NCI-H82 (cell line): ENCODE measurements around the gene KIF17.
"Not testable (repeated sequence)": the region's sequence is repeated elsewhere in the genome, so short reads cannot be mapped to it uniquely, and the experiment has no call there.

ENCODE experiments used
- DNase-seq: peaks from one replicate; lab custom pipeline; 2025; lab: John Stamatoyannopoulos, UW

The KIF17 gene

DNA sequence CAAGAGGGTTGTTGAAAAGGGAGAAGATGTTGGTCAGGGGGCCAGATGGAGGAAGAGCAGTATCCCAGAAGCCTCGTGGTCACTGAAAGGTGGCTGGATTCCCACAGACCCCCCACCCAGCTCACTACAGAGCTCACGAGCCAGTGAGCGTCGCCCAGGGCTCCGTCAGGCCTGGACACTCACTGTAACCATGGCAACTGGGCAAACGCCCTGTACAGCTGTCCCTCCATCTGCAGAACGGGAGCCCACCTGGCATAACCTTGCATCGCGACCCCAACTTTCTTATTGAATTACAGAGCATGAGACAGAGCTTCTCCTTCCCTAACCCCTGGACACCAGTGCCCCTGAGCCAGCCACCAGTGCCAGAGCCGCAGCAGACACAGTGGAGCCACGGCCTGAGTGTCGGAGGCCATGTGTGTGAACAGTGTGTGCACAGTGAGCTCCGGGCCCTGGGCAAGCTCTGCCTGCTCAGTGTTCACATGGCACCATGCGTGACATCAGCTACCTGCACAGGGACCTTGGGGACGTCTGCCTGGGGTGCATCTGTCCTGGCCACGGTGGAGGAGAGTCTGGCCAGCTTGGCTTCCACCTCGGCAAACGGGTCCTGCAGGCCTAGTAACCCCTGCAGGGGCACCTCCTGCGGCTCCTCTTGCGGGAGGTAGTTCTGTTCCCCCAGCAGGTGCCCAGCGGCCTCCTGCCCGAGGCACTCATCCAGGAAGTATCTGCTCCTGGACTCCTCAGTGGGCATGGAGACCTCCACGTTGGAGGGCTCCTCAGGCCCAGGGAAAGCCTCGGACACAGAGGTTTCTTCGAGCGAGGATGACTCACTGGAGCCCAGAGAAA is 30.7 kb downstream of the KIF17 start:
- no peak for DNase-seq

DNA sequence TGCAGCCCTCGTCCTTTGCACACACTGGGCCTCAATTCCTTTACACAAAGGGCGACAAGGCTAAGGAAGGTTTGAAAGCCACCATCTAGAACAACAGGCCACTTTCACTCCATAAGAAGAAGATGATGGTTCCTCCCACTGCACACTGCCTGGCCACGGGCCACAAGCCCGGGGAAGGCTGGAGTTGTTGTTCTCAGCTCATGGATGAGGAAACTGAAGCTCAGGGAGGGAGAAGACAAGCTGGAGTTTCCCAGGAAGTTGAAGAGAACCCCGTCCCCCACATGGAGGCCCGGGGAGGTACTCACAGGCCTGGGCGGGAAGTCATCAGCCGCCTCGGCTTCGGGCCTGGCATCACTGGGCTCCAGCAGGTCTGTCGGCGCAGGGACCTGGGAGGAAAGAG is 32.1 kb downstream of the KIF17 start:
- no peak for DNase-seq

DNA sequence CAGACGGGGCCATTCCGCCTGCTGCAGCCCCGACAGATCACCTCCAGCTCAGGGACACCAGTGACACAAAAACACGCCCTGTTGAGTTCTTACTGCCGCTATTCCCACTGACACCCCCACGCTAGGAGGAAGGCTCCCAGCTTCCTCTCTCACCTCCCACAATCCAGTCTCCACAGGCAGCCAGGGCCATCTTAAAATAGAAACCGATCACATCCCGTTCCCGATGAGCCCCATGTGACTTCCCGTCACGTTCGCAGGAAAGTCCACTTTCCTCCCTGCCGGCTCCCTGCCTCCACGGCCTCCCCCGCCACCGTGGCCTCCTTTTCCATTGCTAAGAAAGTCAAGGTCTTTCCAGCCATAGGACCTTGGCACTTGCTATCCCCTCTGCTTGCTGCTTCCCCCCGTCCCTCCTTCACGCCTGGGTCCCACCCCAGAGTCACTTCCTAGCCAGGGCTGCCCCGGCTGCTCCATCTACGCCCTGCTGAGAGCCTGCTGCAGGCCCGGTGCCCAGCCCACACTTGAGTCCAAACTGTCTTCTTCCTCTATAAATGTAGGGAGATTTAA is 32.6 kb downstream of the KIF17 start:
- DNase-seq = no peak

DNA sequence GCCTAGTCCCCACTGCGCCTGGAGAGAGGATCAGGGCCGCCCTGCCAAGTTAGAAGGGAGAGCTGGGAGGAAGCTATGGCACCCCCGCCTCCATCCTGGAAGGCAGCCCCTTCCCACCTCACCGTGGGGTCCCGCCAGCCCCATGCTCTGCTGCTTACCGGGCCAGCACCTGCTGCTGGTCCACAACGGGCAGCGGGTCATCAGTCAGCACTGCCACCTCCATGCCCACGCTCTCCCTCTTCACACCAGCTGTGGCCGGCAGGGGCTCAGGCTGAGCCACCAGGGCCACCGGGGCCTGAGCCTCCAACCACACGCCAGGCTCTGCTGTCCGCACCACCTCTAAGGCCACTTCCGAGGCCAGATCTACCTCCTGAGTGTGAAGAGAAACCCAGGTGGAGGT is 33.2 kb downstream of the KIF17 start:
- DNase-seq = no peak

DNA sequence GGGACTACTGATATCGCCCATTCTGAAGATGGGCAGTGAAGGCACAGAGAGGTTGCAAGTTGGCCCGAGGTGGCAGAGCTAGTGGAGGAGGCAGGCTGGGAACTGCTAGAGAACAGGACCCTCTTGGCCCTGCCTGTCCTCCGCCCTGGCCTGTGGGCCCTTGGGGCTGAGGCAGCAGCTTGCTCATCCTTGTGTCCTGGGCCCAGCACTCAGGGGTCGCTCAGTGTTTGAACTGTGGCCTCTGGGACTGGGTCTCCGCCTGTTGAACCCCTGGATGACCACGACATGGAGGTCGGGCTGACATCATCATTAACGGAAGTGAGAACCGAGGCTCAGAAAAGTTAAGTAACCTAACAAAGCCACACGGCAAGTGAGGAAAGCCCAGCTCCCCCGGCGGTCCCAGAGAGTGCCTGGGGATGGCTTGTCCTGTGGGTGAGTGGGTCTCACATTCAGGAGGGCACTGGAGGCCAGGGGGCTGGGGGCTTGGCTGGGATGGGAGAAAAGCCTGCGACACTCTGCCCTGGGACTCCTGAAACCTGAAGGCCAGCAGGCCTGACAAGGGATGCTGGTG is 33.7 kb downstream of the KIF17 start:
- DNase-seq = no peak

DNA sequence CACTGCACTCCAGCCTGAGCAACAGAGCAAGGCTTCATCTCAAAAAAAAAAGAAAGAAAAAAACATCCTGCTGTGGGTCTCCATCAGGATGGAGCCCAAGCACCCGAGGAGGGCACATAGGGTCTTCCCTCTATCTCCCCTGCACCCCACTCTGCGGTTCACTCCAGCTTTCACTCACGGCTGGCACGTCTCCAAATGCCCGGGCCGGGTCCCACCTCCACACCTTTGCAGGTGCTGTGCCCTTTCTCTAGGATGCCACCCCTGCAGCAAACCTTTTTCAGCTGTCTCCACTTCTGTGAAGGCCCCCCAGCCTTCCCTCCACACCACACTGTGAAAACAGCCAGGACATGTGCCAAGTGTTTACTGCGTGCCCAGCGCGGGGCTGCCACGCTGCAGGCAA is 34.2 kb downstream of the KIF17 start:
- no peak for DNase-seq

DNA sequence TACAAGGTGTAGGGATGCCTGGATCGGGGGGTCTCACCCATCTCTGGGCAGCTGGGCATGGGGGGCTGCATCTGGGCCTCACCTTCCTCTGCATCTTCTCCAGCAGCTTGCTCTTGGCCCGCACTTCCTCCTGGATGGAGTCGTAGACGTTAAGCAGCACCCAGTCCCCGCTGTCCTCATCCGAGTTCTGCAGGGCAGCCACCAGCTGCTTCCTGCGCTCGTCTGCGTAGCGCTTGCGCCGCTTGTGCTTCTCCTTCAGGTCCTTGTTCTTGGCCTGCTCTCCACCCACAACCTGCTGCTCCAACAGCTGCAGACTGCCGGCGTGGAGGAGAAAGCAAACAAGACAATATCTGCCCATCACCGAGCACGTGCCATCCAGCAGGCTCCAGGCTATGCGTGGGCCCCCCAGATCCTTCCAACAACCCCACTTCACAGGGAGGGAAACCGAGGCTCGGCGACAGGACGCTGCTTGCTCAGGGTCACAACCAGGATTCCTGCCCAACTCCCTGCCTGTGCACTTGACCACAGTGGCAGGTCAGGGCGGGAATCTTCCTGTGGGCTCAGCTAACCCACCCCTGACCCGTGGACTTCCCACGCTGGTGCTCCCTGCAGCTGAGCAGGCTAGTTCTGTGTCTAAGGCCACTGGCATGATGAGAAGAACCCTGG is 35.1 kb downstream of the KIF17 start:
- no peak for DNase-seq

DNA sequence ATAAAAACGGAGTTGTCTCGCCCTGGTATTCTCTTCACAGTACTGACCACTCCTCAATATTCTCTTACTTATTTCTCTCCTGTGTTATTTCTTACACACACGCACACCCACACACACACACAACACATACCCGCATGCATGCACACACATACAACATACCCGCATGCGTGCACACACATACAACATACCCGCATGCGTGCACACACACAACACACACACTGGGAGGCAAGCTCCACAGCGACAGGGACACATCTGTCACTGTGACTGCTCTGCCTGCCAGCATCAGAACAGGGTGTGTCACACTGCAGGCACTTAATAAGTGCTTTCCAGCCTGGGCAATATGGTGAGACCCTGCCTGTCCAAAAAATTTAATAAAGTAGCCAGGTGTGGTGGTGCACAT is 35.8 kb downstream of the KIF17 start:
- no peak for DNase-seq

DNA sequence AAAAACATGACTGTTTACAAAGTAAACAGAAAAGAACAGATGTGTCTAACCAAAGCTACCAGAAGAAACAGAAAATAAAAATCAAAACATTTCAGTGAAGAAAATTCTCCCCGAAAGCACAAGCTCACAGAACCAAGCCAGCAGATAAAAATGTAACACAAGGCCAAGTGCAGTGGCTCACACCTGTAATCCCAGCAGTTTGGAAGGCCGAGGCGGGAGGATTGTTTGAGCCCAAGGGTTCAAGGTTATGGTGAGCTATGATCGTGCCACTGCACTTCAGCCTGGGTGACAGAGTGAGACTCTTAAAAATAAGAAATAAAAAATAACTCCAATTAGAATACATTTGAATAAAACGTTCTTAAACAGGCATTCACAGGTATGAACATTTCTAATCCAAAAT is 37.5 kb downstream of the KIF17 start:
- DNase-seq = no peak

DNA sequence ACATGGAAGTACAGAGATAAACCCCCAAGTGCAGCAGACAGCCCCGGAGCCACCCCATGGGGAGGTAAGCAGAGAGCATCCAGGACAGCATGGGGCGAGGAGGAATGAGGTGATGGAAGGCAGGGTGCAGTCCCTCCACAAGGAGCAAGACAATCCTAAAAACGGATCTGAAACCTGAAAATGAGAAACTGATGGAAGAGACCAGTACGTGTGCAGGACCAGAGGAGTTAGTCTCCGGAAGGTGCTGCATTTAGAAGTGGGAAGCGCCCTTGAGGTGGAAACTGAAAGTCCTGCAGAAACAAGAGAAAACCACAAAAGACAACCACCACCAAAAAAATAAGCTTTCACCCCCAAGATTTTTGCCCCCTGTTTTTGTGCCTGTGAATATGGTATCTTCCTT is 39.2 kb downstream of the KIF17 start:
- no peak for DNase-seq

DNA sequence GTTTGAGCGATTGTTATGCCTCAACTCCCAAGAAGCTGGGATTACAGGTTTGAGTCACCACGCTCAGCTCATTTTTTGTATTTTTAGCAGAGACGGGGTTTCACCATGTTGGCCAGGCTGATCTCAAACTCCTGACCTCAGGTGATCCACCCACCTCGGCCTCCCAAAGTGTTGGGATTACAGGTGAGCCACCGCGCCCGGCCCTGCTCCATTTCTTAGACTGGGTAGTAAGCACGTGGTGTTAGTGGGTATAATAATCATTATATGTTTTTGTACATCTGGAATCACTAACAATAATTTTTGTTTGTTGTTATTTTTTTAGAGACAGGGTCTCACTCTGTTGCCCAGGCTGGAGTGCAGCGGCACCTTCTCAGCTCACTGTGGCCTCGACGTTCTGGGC is 44.2 kb downstream of the KIF17 start:
- DNase-seq = not testable (repeated sequence)

DNA sequence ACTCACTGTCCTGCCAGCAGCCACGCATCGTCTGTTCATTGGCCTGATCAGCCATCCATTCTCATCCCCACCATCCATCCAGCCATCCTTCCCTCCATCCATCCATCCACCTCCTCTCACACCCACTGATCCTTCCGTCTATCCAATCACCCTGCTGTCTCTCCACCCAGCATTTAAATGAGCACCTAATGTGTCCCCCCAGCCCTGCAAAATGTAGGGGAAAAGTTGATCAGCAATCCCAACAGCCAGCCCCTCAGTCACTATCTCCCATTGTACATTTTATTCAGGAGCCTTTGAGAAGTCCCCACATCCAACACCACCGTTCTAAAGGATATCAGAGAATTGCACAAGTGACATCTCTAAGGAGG is 45.6 kb downstream of the KIF17 start:
- DNase-seq = no peak

DNA sequence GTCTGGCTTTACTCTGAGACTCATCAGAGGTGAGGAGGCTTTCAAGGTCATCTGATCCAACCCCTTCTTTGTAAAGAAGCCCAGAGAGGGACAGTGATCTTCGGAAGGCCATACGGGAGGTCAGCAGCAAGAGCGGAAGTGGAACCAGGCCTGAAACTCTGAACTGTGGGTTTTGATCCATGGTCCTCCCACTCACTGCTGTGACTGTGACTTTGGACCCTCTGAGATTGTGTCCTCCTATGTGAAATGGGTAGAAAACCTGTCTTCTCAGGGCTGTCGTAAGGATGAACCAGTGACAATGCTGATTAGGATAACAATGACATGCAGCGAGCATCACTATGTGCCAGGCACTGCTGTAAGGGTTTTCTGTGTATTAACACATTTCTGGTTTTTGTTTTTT is 46.9 kb downstream of the KIF17 start:
- no peak for DNase-seq

DNA sequence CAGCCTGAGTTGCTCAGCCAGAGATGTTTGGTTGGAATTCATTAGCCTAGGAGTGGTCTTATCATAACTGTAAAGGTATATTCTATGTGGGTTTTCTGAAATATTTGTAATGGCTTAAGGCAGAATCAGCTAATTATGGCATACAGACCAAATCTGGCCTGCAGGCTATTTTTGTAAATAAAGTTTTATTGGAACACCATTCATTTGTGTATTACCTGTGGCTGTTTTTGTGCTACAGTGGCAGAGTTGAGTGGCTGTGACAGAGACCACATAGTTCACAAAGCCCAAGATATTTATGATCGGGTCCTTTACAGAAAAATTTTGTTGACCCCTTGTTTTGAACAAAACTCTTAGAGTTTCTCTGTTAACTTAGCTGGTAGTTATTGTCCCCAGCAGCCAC is 49.2 kb downstream of the KIF17 start:
- no peak for DNase-seq

DNA sequence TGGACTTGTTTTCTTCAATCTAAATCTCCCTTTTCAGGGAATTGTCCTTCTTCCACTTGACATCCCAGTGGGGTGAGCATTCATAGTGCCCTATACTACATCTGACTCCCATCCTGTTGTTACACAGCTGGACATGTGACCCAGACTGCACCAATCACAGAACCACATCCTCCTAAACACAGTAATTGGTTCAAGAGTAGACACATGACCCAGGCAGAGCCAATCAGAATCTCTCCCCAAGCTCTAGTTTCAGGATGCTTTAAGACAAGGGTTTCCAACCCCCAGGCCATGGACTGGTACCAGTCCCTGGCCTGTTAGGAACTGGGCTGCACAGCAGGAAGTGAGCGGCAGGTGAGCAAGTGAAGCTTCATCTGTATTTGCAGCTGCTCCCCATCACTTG is 51.0 kb downstream of the KIF17 start:
- peak; percentile 71 for DNase-seq

DNA sequence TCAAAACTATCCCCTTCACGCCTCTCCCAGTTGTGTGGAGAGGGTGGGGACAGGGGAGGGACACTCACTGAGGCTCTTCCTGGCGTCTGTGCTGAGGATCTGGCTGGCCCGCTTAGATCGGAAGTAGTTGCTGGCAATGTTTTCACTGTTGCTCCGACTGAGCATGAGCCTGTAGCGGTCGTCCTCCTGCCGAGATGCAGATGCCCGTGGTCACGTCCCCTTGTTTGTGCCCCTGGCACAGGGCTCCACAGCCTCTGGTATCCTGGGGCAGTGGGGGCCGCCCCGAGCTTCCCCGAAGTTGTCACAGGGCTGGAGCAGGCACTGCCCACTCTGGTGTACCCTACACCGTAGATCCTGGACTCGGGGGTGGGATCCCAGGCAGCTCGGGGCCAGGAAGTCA is 51.7 kb downstream of the KIF17 start:
- DNase-seq = no peak

DNA sequence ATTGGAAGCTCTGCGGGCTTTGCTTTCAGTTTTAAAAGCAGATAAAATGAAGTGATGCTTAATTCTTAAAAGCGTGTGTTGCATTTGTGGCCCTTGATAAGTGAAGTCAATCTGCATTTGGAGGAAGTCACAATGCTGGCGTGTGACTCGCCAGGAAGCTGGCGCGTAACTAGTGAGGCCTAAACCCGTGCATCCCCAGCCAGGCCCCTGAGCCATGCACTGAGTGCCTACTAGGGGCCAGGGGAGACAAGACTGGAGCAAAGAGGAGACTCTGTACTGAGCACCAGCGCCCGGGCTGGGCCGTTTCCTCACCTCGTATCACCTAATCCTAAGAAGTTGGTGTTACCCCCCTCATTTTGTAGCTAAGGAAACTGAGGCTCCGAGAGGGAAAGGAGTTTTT is 52.1 kb downstream of the KIF17 start:
- no peak for DNase-seq

DNA sequence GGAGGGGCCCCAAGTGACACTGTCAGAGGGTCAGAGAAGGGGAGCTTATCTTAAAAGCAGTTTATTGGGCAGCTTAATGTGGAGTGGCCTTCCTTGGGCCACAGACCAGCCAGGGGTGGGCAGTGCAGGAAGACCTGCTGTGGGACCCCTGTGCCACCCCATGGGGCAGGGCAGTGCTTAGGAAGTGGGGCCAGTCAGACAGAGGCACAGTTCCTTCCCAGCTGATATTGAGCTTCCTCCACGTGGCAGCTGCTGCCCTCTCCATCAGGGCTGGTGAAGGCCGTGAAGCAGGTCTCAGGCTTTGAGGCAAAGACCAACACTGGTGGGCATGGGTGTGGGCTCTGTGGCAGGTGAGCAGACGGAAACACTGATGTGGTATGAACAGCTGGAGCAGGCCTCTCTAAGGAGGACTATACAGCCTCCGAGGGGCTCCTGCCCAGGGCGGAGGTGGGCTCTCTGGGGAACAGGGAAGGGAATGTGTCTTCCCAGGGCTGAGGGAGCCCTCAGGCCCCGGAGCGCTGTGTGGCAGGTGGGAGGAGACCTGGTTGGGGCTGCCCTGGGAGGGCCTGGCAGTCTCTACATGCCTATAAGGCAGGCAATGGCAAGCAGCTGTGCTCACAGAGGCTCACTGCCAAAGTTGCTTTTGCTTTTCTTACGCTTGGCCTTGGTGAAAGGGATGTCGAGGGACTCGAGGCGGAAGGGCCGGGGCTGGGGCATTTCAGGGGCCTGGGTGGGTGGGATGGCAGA is 53.7 kb downstream of the KIF17 start:
- DNase-seq = no peak

DNA sequence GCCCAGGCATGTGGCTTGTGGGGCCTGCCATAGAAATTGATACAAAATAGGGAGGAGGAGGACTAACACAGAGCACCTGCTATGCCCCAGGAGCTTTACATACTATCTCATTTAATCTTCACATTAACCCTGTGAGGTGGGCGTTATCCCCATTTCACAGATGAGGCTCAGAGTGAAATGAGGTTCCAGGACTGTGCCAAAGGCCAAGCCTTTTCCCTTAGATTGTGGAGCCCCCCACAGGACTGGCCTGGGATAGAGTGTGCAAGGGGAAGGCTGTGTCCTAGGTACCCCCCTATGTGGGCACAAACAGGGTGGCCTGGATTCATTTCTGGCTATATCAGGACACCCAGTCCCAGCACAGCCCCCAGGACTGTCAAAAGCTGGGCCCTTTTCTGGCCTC is 54.4 kb downstream of the KIF17 start:
- peak; percentile 47 for DNase-seq

DNA sequence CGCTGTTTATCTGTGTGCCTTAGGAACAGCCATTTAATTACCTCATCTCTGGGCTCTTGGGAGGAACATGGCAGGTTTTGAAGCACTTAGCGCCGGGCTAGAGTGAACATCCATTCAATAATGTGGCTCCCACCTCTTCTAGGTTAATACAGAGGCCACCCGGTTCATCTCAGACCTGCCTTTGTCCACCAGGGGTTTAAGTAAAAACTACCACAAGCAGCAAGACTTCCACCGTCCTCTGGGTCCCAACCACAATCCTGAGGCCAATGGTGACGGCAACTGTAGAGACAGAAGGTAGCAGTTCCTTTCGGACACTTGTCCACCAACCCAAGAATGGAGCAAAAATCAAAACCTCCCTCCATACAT is 55.7 kb downstream of the KIF17 start:
- peak; percentile 28 for DNase-seq

DNA sequence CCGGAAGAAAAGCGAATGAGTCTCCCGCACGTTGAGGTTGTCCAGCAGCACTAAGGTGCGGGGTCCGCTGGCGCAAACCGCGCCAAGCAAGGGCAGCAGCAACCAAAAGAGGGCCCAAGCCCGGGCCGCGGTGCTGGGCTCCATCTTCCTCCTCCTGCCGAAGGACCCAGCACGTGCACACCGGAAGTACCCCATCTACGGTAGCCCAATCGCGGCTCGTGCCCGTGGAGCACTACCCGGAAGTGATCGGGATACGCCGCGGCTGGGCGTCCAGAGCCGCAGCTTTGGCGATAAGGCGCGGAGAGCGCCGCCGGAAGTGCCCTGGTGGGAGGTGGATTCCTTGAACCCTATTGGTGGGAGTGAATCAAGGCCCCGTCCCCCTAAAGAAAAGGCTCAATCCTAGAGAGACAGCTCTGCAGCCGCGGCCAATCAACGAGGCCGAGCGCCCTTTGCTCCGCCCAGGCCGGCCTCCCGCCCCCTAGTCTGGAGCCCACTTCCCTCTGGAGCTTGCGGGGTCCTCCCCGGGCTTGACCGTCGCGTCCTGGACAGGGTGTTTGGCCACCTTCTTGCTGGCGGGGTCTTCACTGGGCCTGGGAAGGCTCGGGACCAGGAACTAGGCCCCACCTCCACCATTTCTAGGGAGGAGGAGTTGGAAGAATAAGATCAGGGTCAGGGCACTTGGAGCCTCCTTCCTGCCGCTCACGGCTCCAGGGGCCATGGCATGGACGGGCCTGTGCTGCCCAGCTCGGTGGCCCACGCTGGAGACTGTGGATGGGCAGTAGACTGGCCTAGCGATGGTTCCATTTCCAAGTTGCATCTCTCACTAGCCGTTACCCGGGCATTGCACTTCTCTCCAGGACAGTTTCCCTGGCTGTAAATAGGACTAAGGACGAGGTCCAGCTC is 56.3 kb downstream of the KIF17 start, which contains the start of gene DDOST:
TSS of gene DDOST (minus strand) at position 163 of the 903 bp plus-strand sequence. CDS start at position 144, 19 bp downstream.
- DNase-seq = peak; percentile 100
